NT2/D1 (cell line): ENCODE measurements around the gene SORL1.

ENCODE experiments used
- DNase-seq: peaks from one replicate; pipeline ENCODE4 v3.0.0-alpha.2; 2011; ENCODE audit warnings: low read depth, low spot score
- H3K27me3 ChIP-seq: 2 replicates; pipeline ENCODE4 v1.6.0; 2011; ENCODE audit warnings: mild to moderate bottlenecking; ENCODE audit not compliant: insufficient read length, insufficient read depth
- H3K36me3 ChIP-seq: 2 replicates; pipeline ENCODE4 v1.6.1; 2011; ENCODE audit warnings: mild to moderate bottlenecking, low read length, mixed read lengths; ENCODE audit not compliant: insufficient read depth, insufficient read length
- H3K4me1 ChIP-seq: 2 replicates; pipeline ENCODE4 v1.5.1; 2011; ENCODE audit not compliant: insufficient read depth, insufficient read length
- H3K4me3 ChIP-seq: 2 replicates; pipeline ENCODE4 v1.5.1; 2011; ENCODE audit warnings: low read depth; ENCODE audit not compliant: insufficient read length
- H3K9ac ChIP-seq: 2 replicates; pipeline ENCODE4 v1.6.0; 2011; ENCODE audit warnings: low read depth; ENCODE audit not compliant: insufficient read length
- H3K9me3 ChIP-seq: 2 replicates; pipeline ENCODE4 v1.5.1; 2011; ENCODE audit warnings: mild to moderate bottlenecking, low read length; ENCODE audit not compliant: insufficient read depth
- SUZ12 ChIP-seq: IDR thresholded peaks from 2 replicates; pipeline ENCODE4 v1.6.1; 2011; ENCODE audit not compliant: insufficient read length, insufficient read depth; ENCODE audit errors: extremely low read depth
- YY1 ChIP-seq: IDR thresholded peaks from 2 replicates; pipeline ENCODE4 v1.6.1; 2011; ENCODE audit not compliant: insufficient read length, insufficient read depth
- ZNF274 ChIP-seq: IDR thresholded peaks from 2 replicates; pipeline ENCODE4 v1.6.1; 2011; ENCODE audit warnings: mild to moderate bottlenecking, low read depth, low read length

Gene SORL1

DNA sequence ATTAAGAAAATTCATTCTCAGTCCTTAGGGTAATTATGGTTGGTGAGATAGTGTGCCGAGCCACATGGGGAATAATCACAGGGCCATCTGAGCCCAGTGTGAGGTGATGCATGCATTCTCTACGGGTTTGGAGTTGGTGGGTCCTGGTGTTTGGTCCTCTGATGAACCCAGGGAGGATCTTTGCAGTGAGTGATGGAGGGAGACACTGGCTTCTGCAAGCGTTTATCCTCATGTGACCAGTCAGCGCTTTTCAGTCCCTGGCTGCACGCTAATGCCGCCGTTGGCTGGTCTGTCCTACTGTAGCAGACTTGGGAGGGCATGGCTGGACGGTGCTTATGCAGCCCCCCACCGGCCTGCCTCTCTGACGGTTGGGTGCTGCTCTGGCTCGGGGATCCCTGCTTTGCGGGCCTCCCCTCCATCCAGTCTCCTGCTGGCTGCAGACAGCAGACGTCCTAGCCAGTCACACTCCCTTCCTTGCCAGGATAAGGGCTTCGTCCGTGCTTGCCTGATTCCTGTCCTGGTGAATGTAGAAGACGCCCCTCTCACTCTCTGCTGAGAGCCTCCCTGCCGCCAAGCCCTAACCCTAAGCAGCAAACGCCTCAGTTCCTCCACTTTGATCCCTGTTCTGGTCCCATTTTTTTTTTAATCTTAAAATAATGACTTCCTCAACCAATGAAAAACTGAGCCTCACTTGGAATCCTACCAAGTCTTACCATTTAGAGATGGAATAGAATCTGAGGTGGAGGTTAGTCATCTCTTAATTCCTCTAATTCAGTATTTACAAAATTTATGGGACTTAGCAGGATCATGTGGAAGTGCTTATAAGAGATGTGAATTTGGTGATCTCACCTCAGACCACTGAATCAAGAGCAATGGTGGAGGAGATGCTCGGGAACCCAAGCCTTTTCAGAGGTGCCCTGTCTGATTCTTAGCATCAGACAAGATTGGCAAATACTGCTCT, 144.4 kb downstream of the SORL1 start:
- Histone ChIP-seq H3K9me3 (no peaks in the 10 kb centered on the region), H3K9ac (no peak overlapping the region), H3K27me3 (no peaks in the 10 kb centered on the region), H3K36me3 (peaks cover 30% of the 10 kb centered on the region), H3K4me3 (no peak overlapping the region), H3K4me1 (no peaks in the 10 kb centered on the region)
- no peak for DNase-seq
- TF ChIP-seq ZNF274 (no peak), SUZ12 (no peak), YY1 (no peak)

DNA sequence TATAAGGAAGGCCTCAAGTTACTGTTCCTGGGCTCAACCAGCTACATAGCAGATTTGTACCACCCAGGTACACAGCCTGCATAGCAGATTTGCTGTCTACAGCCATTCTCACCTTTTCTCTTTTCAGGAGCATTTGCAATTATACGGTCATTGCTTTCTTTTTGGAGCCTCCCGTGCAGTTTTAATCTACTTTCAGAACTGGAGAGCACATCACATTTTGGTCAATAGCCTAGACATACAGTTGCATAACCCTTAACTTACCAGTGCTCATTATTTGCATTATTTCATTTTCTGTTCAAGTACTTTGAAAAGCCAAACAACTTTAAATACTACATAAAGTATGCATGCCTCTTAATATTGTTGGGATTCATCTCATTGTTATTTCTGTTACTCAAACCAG, 151.2 kb downstream of the SORL1 start:
- peaks cover 16% of the 10 kb centered on the region for H3K36me3 ChIP-seq
- H3K4me3 ChIP-seq: no peak overlapping the region
- no peak overlapping the region for H3K9ac ChIP-seq
- TF ChIP-seq ZNF274 (no peak), YY1 (no peak), SUZ12 (no peak)
- H3K27me3 ChIP-seq: no peaks in the 10 kb centered on the region
- no peaks in the 10 kb centered on the region for H3K9me3 ChIP-seq
- H3K4me1 ChIP-seq: no peaks in the 10 kb centered on the region
- DNase-seq: no peak

DNA sequence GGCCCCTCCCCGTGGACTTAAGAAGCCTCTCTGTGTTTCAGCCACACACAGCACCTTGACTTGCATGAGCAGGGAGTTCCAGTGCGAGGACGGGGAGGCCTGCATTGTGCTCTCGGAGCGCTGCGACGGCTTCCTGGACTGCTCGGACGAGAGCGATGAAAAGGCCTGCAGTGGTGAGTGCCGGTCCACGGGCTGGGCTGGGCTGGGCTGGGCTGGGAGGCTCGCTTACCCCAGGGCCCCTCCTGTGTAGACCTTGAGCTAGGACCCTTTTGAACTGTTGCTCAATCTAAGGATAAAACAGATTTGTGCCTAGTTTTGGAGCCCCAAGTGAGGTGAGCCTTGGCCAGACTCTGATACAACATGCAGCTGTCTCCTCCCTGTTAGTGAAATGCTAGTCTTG, 152.0 kb downstream of the SORL1 start:
- Histone ChIP-seq H3K9ac (no peak overlapping the region), H3K4me1 (no peaks in the 10 kb centered on the region), H3K36me3 (peaks cover 16% of the 10 kb centered on the region), H3K4me3 (no peak overlapping the region), H3K9me3 (no peaks in the 10 kb centered on the region), H3K27me3 (no peaks in the 10 kb centered on the region)
- DNase-seq: no peak
- no peak for TF ChIP-seq YY1
- TF ChIP-seq SUZ12: no peak
- no peak for TF ChIP-seq ZNF274

DNA sequence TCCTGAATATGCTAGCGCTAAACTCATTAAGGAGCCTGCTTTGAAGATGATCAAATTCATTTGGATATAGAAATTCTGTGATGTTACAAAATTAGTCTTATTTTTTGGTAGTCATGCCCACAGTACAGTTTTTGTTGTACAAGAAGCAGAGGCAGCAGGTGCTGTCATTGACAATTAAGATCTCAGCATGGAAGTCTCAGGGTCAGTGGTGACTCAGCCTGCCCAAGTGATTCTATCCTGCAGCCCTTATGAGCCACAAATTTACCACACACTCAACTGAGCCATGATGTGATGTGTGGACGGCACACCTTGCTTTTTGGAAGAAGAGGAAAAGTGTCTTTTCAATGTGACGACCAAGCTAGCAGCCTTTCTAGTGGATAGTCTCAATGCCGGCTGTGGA, 154.2 kb downstream of the SORL1 start:
- no peaks in the 10 kb centered on the region for H3K4me1 ChIP-seq
- H3K9ac ChIP-seq: no peak overlapping the region
- H3K9me3 ChIP-seq: no peaks in the 10 kb centered on the region
- no peaks in the 10 kb centered on the region for H3K27me3 ChIP-seq
- peaks cover 16% of the 10 kb centered on the region for H3K36me3 ChIP-seq
- H3K4me3 ChIP-seq: no peak overlapping the region
- no peak for DNase-seq
- TF ChIP-seq YY1 (no peak), ZNF274 (no peak), SUZ12 (no peak)

GRCh38 chr11:121607341-121607740, 155.2 kb downstream of the SORL1 start:
- H3K27me3 ChIP-seq: no peaks in the 10 kb centered on the region
- H3K36me3 ChIP-seq: peaks cover 16% of the 10 kb centered on the region
- TF ChIP-seq SUZ12 (no peak), ZNF274 (no peak), YY1 (no peak)
- H3K4me1 ChIP-seq: no peaks in the 10 kb centered on the region
- no peak for DNase-seq
- H3K4me3 ChIP-seq: no peak overlapping the region
- H3K9me3 ChIP-seq: no peaks in the 10 kb centered on the region
- H3K9ac ChIP-seq: no peak overlapping the region

GRCh38 chr11:121608545-121609098, 156.5 kb downstream of the SORL1 start:
- no peaks in the 10 kb centered on the region for H3K9me3 ChIP-seq
- TF ChIP-seq SUZ12: no peak
- no peak for TF ChIP-seq ZNF274
- TF ChIP-seq YY1: no peak
- no peak overlapping the region for H3K9ac ChIP-seq
- H3K36me3 ChIP-seq: peaks cover 16% of the 10 kb centered on the region
- no peaks in the 10 kb centered on the region for H3K4me1 ChIP-seq
- H3K4me3 ChIP-seq: no peak overlapping the region
- no peak for DNase-seq
- H3K27me3 ChIP-seq: no peaks in the 10 kb centered on the region

GRCh38 chr11:121610706-121611105, 158.6 kb downstream of the SORL1 start:
- no peak for DNase-seq
- Histone ChIP-seq H3K27me3 (no peaks in the 10 kb centered on the region), H3K9me3 (no peaks in the 10 kb centered on the region), H3K36me3 (peaks cover 10% of the 10 kb centered on the region), H3K9ac (no peak overlapping the region), H3K4me3 (no peak overlapping the region), H3K4me1 (no peaks in the 10 kb centered on the region)
- TF ChIP-seq SUZ12: no peak
- no peak for TF ChIP-seq YY1
- no peak for TF ChIP-seq ZNF274

GRCh38 chr11:121611242-121611641, 159.1 kb downstream of the SORL1 start:
- H3K36me3 ChIP-seq: peaks cover 13% of the 10 kb centered on the region
- H3K9ac ChIP-seq: no peak overlapping the region
- no peak overlapping the region for H3K4me3 ChIP-seq
- TF ChIP-seq YY1 (no peak), ZNF274 (no peak), SUZ12 (no peak)
- no peaks in the 10 kb centered on the region for H3K9me3 ChIP-seq
- no peak for DNase-seq
- no peaks in the 10 kb centered on the region for H3K4me1 ChIP-seq
- H3K27me3 ChIP-seq: no peaks in the 10 kb centered on the region
